Thyroid gland (tissue), 4 donors: ENCODE results near the gene TSPAN32.
"Not testable (repeated sequence)": the region's sequence is repeated elsewhere in the genome, so short reads cannot be mapped to it uniquely, and the experiment has no call there.

Experiments used
- POLR2A ChIP-seq, 2 donors: fragments of 450-650 bp; IDR thresholded peaks; one replicate each; pipeline ENCODE4 v1.6.1; 2017; ENCODE audit warnings: antibody characterized with exemption in 2 of 2, mild to moderate bottlenecking in 2 of 2, moderate library complexity in 1 of 2
- TF ChIP-seq, protein P1 (sequence below), 6 experiments: fragments of 200-600 bp in 3 of 6; fragments of 450-650 bp in 3 of 6; sonication (generic) in 3 of 6; IDR thresholded peaks; one replicate each; pipeline ENCODE4 v1.5.1; 2016 to 2019; ENCODE audit warnings: antibody characterized with exemption in 6 of 6, mild to moderate bottlenecking in 2 of 6, inconsistent platforms in 1 of 6, moderate library complexity in 1 of 6

DNA sequence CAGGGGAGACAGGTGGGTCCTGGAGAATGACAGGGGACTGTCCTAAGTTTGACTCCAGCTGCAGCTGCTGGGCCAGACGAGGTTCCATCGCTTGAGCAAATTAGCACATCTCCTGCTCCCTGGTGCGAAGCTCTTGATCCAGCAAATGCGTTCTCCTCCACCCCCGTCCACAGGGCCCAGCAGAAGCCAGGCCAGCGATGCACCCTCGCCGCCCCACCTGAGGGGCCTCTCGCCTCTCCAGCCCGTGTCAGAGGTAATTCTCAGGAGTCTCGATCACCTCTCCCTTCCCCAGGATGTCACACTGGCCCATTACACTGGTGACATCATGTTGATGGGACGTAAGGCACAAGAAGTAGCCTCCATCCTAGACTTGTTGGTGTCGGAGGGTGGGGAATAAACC is 55.8 kb downstream of the TSPAN32 start:
- TF ChIP-seq, protein P1, sequence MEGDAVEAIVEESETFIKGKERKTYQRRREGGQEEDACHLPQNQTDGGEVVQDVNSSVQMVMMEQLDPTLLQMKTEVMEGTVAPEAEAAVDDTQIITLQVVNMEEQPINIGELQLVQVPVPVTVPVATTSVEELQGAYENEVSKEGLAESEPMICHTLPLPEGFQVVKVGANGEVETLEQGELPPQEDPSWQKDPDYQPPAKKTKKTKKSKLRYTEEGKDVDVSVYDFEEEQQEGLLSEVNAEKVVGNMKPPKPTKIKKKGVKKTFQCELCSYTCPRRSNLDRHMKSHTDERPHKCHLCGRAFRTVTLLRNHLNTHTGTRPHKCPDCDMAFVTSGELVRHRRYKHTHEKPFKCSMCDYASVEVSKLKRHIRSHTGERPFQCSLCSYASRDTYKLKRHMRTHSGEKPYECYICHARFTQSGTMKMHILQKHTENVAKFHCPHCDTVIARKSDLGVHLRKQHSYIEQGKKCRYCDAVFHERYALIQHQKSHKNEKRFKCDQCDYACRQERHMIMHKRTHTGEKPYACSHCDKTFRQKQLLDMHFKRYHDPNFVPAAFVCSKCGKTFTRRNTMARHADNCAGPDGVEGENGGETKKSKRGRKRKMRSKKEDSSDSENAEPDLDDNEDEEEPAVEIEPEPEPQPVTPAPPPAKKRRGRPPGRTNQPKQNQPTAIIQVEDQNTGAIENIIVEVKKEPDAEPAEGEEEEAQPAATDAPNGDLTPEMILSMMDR (IDR thresholded peaks at IDR 0.05): not testable (repeated sequence)
- TF ChIP-seq POLR2A (IDR thresholded peaks at IDR 0.05): not testable (repeated sequence)
